Duodenal mucosa (tissue), 2 donors: ENCODE measurements around the gene SIRPD.
A peak's percentile ranks its signal among the peaks of the same experiment; 100 is the strongest.
"Not testable (repeated sequence)": the region's sequence is repeated elsewhere in the genome, so short reads cannot be mapped to it uniquely, and the experiment has no call there.

ENCODE experiments used
- H3K27ac ChIP-seq: one replicate; pipeline ENCODE4 v1.7.0; 2013; ENCODE audit warnings: low read depth, low read length
- H3K27me3 ChIP-seq, 2 donors: one replicate each; pipeline ENCODE4 v1.7.0; 2013; ENCODE audit warnings: low read length in 2 of 2, control low read depth in 1 of 2; ENCODE audit not compliant: insufficient read depth in 2 of 2, control insufficient read depth in 1 of 2
- H3K36me3 ChIP-seq, 2 donors: one replicate each; pipeline ENCODE4 v1.7.0; 2013; ENCODE audit warnings: low read length in 2 of 2, control low read depth in 1 of 2; ENCODE audit not compliant: insufficient read depth in 2 of 2, control insufficient read depth in 1 of 2
- H3K4me1 ChIP-seq, 2 donors: one replicate each; pipeline ENCODE4 v1.7.0; 2013; ENCODE audit warnings: low read length in 2 of 2, control low read depth in 1 of 2; ENCODE audit not compliant: insufficient read depth in 2 of 2, control insufficient read depth in 1 of 2
- H3K4me3 ChIP-seq, 2 donors: one replicate each; pipeline ENCODE4 v1.7.0; 2013; ENCODE audit warnings: low read length in 2 of 2, low read depth in 1 of 2
- H3K9ac ChIP-seq, 2 donors: one replicate each; pipeline ENCODE4 v1.7.0; 2013; ENCODE audit warnings: low read length in 2 of 2, low read depth in 1 of 2
- H3K9me3 ChIP-seq, 2 donors: one replicate each; pipeline ENCODE4 v1.7.0; 2013; ENCODE audit warnings: low read length in 2 of 2, control low read depth in 1 of 2; ENCODE audit not compliant: control insufficient read depth in 1 of 2

Gene SIRPD

DNA sequence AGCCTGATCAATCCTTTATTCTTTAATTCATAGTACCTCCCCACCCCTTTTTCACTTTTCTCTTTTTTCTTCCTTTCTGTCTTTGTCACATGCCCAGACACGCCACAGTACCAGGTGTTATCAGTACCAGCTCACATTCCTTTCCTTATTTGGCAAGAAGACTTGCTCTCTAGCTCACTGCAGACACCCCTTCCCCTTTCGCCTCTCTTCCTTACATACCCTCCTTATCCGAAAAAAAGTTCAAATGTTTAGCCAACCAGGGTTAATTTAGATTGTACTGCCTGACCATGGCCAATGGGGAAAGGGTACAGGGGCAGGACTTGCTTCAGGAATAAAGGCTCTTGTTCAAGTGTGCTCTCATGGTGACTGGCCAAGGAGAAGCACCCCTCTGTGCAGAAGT lies 57.0 kb downstream of the SIRPD start:
- H3K9me3 ChIP-seq: no peaks in the 10 kb centered on the region
- H3K4me3 ChIP-seq: no peak overlapping the region
- no peak overlapping the region for H3K9ac ChIP-seq
- H3K36me3 ChIP-seq: no peaks in the 10 kb centered on the region
- no peak overlapping the region for H3K27ac ChIP-seq
- H3K27me3 ChIP-seq: peaks cover 0 to 3% of the 10 kb centered on the region in 2 donors
- H3K4me1 ChIP-seq: no peaks in the 10 kb centered on the region

DNA sequence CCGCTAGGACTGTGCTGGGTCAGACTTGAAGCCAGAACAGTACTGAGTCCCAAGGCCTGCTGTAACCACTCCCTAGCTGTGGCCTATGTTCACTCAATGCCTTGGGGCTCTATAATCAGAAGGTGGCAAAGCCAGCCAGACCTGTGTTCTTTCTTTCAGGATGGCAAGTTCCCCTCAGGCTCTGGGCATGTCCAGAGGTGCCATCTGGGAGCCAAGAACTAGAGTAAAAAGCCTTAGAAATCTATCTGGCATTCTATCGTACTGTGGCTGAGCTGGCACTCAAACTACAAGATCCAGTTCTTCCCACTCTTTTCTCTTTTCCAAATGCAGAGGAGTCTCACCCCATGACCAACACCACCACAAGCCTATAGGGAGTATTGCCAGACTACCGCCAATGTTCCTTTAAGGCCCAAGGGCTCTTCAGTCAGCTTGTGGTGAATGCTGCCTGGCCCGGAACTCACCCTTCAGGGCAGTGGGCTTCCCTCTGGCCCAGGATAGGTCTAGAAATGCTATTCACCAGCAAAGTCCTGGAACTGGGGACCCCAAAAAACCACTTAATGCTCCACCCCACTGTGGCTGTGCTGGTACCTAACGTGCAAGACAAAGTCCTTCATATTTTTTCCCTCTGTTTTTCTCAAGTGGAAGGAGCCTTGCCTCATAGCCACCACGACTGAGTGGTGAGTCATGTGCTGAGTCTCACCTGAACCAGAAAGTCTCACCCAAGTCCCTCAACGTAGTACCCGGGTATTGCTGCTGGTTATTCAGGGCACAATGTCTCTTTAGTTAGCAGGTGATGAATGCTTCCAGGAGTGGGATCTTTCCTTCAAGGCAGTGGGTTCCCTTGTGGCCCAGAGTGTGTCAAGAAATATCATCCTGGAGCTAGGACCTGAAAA lies 57.7 kb downstream of the SIRPD start:
- Histone ChIP-seq H3K27me3 (peaks cover 0 to 3% of the 10 kb centered on the region in 2 donors), H3K27ac (no peak overlapping the region), H3K9ac (no peak overlapping the region), H3K36me3 (no peaks in the 10 kb centered on the region), H3K4me3 (no peak overlapping the region), H3K4me1 (no peaks in the 10 kb centered on the region), H3K9me3 (no peaks in the 10 kb centered on the region)

DNA sequence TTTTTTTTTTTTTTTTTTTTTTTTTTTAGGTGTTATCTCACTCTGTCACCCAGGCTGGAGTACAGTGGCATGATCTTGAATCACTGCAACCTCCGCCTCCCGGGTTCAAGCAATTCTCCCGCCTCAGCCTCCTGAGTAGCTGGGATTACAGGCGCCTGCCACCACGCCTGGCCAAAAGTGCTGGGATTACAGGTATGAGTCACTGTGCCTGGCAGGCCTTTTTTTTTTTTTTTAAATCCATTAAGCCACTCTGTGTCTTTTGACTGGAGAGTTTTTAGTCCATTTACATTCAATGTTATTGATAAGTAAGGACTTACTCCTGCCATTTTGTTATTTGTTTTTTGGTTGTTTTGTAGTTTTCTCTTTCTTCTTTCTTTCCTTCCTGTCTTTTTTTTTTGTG lies 60.1 kb downstream of the SIRPD start:
- H3K4me1 ChIP-seq, H3K4me3 ChIP-seq, H3K27ac ChIP-seq, H3K36me3 ChIP-seq, H3K9ac ChIP-seq, H3K9me3 ChIP-seq, H3K27me3 ChIP-seq: not testable (repeated sequence)

DNA sequence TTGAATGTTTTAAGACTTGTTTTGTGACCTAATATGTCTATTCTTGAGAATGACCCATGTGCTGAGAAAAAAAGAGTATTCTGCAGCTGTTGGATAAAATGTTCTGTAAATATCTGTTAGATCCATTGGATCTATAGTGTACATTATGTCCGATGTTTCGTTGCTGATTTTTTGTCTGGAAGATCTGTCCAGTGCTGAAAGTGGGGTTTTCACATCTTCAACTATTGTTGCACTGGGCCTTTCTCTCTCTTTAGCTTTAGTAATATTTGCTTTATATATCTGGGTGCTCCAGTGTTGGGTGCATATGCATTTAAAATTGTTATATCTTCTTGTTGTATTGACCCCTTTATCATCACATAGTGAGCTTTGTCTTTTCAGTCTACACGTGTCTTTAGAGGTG lies 60.6 kb downstream of the SIRPD start:
- Histone ChIP-seq H3K4me1 (no peaks in the 10 kb centered on the region), H3K4me3 (no peak overlapping the region), H3K27ac (no peak overlapping the region), H3K9ac (no peak overlapping the region), H3K36me3 (no peaks in the 10 kb centered on the region), H3K9me3 (no peaks in the 10 kb centered on the region), H3K27me3 (peaks cover 0 to 3% of the 10 kb centered on the region in 2 donors)

DNA sequence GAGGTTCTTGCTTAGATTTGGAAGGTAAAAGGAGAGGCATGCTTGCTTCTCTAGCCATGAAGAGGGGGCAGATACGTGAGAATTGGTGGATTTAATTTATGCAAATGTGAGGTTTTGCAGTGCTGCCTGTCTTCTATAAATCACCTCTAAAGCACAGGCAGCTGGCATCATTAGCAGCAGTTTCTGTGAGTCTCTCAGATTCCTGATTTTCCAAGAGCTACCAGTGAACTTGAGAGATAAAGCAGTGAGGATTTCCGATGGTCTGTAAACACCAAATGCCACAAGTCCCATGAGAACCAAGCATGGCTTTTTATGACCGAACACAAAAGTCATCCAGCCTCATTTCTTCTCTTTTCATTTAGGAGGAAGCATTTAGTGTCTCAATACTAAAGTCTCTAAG lies 63.1 kb downstream of the SIRPD start:
- H3K9me3 ChIP-seq: no peaks in the 10 kb centered on the region
- no peak overlapping the region for H3K27ac ChIP-seq
- H3K27me3 ChIP-seq: no peaks in the 10 kb centered on the region
- no peaks in the 10 kb centered on the region for H3K4me1 ChIP-seq
- no peaks in the 10 kb centered on the region for H3K36me3 ChIP-seq
- no peak overlapping the region for H3K4me3 ChIP-seq
- no peak overlapping the region for H3K9ac ChIP-seq

DNA sequence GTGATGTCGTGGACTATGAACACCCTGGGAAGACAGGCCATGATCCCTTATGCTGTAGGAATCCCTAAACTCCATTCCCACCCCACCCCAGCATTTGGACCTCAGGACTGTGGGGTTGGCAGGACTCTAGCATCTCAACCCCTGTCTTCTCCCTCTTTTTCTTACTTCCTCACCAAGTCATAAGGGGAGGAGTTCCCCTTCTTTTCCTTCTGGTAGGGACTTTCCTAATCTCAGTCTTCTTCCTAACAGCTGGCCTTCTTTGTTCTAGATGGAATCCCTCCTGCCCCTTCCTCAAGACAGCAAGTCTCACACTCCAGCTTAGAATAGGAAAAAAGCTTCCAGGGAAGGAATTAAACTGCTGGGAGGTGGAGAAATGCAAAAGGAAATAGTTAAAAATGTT lies 64.0 kb downstream of the SIRPD start:
- no peaks in the 10 kb centered on the region for H3K9me3 ChIP-seq
- no peak overlapping the region for H3K27ac ChIP-seq
- H3K4me1 ChIP-seq: no peaks in the 10 kb centered on the region
- H3K9ac ChIP-seq: no peak overlapping the region
- no peaks in the 10 kb centered on the region for H3K36me3 ChIP-seq
- H3K27me3 ChIP-seq: no peaks in the 10 kb centered on the region
- no peak overlapping the region for H3K4me3 ChIP-seq

DNA sequence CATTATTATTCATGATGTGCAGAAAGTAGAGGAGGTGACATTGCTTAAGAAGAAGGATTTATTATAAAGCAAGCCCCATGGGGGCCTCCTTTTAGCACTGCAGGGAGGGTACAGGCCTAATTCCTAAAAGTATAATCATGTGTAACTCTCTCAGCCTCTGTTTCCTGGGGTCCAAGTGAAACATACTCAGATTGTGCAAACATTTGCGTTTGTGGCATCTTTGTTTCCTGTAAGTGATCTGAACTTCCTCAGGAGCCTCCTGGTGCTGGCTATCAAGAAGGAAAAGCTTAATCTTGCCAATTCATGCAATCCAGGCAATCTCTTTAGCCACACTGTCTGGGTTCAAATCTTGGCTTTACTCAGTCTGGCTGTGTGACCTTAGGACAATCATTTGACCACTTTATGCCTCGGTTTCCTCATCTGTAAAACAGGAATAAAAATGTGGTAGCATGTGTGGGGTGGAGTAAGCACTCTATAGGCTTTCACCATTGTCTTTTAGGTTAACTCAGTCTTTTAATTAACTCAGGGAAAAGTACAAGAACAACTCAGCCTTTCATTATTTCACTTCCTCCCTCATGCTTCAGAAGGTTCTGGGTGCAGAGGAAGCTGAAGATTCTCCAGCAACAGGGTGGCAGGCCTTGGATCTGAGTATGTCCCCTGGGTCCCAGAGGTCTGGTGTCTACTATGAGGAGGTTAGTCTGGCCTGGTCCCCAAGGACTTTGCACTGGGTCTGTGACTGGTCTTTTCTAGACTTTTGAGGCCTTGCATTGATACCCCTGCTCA lies 65.5 kb downstream of the SIRPD start:
- Histone ChIP-seq H3K36me3 (no peaks in the 10 kb centered on the region), H3K9ac (no peak overlapping the region), H3K27me3 (no peaks in the 10 kb centered on the region), H3K9me3 (no peaks in the 10 kb centered on the region), H3K27ac (no peak overlapping the region), H3K4me1 (no peaks in the 10 kb centered on the region), H3K4me3 (no peak overlapping the region)

DNA sequence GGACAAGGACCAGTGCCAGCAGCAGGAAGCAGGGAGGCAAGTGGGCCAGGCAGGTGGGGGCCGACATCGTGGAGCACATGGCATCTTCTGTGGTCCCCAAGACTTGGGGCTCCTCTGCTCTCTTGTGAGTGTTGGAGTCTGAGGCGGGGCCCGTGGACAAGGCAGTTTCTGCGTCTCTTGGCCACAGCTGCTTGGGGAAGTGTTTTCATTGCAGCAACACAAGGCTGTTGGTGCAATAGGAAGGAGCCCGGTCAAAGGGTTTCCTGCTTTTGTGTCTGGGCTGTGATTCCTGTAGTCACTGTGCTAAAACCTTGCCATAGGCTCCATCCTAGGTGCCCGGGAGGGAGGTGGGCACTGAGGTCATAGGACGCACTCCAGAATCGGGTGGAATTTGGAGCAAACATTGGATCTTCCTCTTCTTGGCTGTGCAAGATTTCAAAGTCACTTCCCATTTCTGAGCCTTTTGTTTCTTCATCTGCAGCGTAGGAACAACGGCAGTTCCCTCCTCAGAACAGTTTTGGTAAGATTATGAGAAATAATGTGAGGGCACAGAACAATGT lies 66.1 kb downstream of the SIRPD start, which contains the start of gene SIRPB2:
SIRPB2 (minus strand) TSS at position 140 of the 560 bp plus-strand sequence; CDS start at position 79, 61 bp downstream.
- Histone ChIP-seq H3K9ac (no peak within 1 kb of the TSS), H3K4me3 (peak within 1 kb of the TSS; percentile 12 to 38), H3K36me3 (no peaks in the 10 kb centered on the region), H3K27ac (peak within 1 kb of the TSS; percentile 12), H3K9me3 (no peaks in the 10 kb centered on the region), H3K27me3 (no peaks in the 10 kb centered on the region), H3K4me1 (no peaks in the 10 kb centered on the region)

DNA sequence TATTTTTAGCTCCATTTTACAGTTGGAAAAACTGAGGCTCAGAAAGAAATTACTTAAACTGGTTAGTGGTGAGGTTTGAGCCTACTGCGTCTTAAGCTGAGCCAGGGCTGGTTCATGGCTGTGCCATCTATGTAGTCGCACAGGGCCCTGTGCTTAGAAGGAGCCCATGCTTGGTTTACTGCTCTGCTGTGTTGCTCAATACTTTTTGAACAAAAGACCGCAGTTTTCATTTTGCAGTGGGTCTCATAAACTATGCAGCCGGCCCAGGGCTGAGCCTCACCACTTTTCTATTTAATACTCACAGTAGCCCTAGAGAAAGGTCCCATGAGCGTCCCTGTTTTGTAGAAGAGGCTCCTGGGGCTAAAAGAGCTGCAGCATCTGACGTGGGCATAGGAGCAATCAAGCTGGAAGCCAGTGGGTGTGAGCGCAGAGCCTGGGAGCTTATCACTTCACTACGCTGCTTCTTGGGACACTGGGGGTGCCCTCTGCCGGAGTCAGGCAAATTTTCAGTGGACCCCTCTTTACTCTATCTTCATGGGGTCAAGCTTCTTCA lies 66.8 kb downstream of the SIRPD start:
- Histone ChIP-seq H3K4me3 (peak overlapping the region in 1 of 2 donors; percentile 38), H3K27ac (peak overlapping the region; percentile 12), H3K27me3 (no peaks in the 10 kb centered on the region), H3K36me3 (no peaks in the 10 kb centered on the region), H3K4me1 (no peaks in the 10 kb centered on the region), H3K9ac (no peak overlapping the region), H3K9me3 (no peaks in the 10 kb centered on the region)
